Hepatocyte (in vitro differentiated cells): Measurements from ENCODE around the gene HRH2.

Experiments
- CTCF ChIP-seq: fragments of 200-600 bp; sonication (generic); IDR thresholded peaks from 2 replicates; pipeline ENCODE4 v1.5.1; 2016; ENCODE audit warnings: antibody characterized with exemption, mild to moderate bottlenecking; ENCODE audit not compliant: poor library complexity
- EZH2phosphoT487 ChIP-seq: fragments of 200-600 bp; sonication (generic); IDR thresholded peaks from one replicate; pipeline ENCODE4 v1.6.1; 2018; ENCODE audit warnings: antibody characterized with exemption, mild to moderate bottlenecking, low read depth, moderate library complexity; ENCODE audit not compliant: unreplicated experiment, severe bottlenecking

GRCh38 chr5:175686396-175686795 lies 28.5 kb downstream of the HRH2 start:
- TF ChIP-seq EZH2phosphoT487 (no peak), CTCF (no peak)
